ENCODE results near the gene PKHD1. TPM values are rescaled to one million over a fixed set of nuclear protein-coding genes. Genes with fewer than 3 reads are reported as not detected.

PKHD1 gene
- total and polyA plus RNA-seq, 2 of the 8 experiments (the other 6 are each of a cell fraction or from before 2014, with no cell fraction given) = 0.06 to 0.09 TPM

- no peak for TF ChIP-seq CHD7 (IDR thresholded peaks at IDR 0.05; ENCODE audit: insufficient replicate concordance, low read length)
These were observed 21.8 kb downstream of the PKHD1 start (continued) for GRCh38 chr6:52065621-52066020.

Measured in H1 (cell line).